ENCODE measurements around the gene ZC2HC1B.

DNA sequence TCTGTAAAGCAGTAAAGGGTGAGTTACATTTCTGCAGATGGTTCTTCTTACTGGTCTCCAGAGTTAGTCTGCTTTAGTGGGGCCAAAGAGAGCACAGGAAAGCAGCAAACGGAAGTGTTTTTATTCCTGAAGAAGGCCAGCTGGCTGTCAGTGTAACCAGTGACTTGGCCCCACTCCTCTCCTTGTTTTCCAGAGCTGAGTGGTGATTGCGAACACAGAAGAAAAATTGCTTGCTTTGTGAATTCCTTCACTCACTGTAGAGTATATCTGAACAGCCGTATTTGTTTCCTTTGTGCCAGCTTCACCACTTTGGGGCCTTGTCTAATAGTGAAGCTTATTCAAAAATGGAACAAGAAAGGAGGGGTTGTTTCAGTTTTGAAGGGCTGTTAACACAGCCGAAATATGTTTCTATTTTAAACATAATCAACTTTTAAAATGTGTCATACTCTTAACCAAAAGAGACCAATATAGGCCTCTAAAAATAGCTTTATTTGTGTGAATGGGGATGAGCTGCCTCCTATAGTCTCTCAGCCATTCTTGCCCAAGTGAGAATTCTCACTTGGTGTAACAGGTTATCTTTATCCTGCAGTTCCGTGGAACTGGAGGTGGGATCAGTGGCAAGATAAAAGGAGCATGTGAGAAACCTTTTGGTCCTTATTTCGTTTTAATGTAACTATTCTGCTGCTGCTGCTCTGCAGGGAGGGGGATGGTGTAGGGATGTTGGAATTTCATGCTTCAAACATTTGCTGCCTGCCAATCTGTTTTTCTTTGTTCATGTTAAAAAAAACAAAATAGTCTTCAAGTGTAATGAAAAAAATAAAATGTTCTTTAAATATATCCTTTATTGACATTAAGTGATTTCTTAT, 37.8 kb downstream of the ZC2HC1B start:
- no peak for TF ChIP-seq POLR2AphosphoS5 (IDR thresholded peaks at IDR 0.05; ENCODE audit: low read depth, low read length)
- TF ChIP-seq, protein P1, sequence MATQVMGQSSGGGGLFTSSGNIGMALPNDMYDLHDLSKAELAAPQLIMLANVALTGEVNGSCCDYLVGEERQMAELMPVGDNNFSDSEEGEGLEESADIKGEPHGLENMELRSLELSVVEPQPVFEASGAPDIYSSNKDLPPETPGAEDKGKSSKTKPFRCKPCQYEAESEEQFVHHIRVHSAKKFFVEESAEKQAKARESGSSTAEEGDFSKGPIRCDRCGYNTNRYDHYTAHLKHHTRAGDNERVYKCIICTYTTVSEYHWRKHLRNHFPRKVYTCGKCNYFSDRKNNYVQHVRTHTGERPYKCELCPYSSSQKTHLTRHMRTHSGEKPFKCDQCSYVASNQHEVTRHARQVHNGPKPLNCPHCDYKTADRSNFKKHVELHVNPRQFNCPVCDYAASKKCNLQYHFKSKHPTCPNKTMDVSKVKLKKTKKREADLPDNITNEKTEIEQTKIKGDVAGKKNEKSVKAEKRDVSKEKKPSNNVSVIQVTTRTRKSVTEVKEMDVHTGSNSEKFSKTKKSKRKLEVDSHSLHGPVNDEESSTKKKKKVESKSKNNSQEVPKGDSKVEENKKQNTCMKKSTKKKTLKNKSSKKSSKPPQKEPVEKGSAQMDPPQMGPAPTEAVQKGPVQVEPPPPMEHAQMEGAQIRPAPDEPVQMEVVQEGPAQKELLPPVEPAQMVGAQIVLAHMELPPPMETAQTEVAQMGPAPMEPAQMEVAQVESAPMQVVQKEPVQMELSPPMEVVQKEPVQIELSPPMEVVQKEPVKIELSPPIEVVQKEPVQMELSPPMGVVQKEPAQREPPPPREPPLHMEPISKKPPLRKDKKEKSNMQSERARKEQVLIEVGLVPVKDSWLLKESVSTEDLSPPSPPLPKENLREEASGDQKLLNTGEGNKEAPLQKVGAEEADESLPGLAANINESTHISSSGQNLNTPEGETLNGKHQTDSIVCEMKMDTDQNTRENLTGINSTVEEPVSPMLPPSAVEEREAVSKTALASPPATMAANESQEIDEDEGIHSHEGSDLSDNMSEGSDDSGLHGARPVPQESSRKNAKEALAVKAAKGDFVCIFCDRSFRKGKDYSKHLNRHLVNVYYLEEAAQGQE (IDR thresholded peaks at IDR 0.05; ENCODE audit: insufficient read depth in 1 of 2, low read depth in 2 of 2, low read length in 2 of 2), result no peak
- TF ChIP-seq TAF1 (IDR thresholded peaks at IDR 0.05; ENCODE audit: borderline replicate concordance, insufficient read depth, low read length), result no peak
- no peak for TF ChIP-seq SIN3A (IDR thresholded peaks at IDR 0.05; ENCODE audit: borderline replicate concordance, insufficient read depth, low read length)

Data from PFSK-1 (cell line).